ENCODE data around the gene SNAP29.
"Not testable (repeated sequence)": the region's sequence is repeated elsewhere in the genome, so short reads cannot be mapped to it uniquely, and the experiment has no call there.

Gene SNAP29

DNA sequence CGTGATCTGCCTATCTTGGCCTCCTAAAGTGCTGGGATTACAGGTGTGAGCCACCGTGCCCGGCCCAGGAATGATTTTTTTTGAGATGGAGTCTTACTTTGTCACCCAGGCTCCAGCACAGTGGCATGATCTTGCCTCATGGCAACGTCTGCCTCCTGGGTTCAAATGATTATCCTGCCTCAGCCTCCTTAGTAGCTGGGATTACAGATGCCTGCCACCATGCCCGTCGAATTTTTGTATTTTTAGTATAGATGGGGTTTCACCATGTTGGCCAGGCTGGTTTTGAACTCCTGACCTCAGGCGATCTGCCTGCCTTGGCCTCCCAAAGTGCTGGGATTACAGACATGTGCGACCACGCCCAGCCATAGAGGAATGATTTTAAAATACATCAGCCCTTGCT, 76.2 kb downstream of the SNAP29 start:
- not testable (repeated sequence) for DNase-seq

- DNase-seq: not testable (repeated sequence)
Measured at GRCh38 chr22:20935780-20936539, 77.2 kb downstream of the SNAP29 start.

DNA sequence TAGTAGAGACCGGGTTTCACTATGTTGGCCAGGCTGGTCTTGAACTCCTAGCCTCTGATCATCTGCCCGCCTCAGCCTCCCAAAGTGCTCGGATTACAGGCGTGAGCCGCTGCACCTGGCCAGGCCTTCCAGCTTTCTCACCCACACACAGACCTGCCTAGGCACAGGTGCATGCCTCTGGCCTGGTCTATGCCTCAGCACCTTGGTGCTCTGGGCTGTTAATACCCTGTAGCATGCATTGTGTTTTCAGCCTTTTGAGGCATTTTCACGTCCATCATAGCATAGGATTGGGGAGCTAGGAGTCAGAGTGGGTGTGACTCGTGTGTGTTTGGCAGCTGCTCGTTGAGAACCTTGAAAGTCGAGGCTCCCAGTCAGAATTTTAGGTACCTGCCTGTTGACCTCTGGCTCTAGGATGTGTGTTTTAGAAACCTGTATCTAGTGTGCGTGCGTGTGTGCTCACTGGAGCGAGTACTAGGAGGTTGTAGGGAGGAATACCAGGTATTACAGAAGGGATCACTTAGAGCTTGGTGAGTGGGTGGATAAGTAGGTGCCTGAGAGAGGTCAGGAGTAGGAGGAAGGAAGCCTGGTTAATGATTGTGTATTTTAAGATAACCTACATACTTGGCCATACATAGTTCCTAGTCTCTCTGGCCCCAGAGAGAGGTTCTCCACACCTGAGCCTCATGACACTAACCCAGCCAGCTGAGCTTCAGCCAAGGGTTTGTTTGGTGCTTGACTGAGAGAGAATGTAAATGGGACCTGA, 78.4 kb downstream of the SNAP29 start:
- DNase-seq: no peak

DNA sequence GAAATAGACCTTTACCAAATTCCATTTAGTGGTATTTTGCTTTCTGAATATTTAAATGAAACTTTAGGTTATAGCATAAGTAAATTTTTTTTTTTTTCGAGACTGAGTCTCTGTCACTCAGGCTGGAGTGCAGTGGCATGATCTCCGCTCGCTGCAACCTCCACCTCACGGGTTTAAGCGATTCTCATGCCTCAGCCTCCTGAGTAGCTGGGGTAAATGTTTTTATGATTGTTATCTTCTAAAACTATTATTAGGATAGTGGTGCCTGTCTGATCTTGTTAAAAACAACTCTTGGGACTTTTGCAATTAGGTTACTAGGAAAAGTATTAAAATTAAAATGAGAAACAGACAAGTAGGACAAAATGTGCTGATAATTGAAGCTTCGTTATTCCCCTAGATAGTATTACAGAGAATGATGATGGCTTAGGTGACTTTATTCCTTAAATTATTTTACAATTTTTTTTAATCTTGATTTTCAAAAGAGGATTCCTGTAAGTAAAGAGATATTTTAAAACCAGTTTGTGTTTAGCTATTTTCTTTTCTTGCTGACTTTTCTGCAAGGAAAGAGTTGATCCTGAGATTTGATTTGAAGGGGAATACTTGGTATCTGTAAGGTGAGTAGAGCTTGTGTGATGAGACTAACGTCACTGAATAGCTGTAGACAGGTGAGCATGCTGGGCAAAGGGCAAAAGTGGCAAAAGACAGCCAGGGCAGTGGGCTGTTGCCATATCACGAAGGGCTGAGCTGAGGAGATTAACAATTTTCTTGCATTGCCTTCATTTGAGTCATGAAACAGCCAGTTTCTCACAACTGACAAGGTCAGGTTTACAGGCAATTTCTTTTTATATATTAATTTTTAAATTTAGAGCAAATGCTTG, 79.2 kb downstream of the SNAP29 start:
- DNase-seq: no peak

- DNase-seq: not testable (repeated sequence)
Measured at GRCh38 chr22:20939457-20940185, 80.8 kb downstream of the SNAP29 start.

- no peak for DNase-seq
Measured at GRCh38 chr22:20940186-20940651, 81.4 kb downstream of the SNAP29 start.

All from midbrain (tissue), 1 donor.